Measurements from ENCODE around the gene LRCH4.

DNA sequence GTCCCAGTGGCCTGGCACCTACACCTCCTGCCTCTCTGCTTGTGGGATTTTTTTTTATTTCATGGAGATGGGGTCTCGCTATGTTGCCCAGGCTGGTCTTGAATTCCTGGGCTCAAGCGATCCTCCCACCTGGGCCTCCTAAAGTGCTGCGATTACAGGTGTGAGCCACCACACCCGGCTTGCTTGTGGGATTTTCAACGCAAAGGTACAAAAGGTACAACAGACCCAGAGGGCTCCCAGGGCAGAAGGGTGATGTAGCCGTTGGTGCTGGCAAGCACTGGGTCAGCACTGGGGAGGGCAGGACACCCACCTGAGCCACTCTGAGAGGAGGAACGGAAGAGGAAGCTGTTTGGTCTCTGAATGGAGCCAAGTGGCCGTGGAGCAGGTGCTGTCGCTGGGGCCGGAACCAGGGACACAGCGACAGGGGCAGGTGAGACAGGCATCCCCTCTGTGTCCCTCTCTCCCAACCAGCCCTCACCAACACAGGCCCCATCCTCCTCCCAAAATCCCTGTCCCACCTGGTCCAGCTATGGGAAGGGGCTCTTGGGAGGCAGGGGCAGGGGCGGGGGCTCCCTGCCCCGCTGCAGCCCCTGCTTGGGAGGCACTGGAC lies 9.4 kb downstream of the LRCH4 start:
- TF ChIP-seq CTCF (IDR thresholded peaks at IDR 0.05; ENCODE audit: insufficient read depth, low read length, poor library complexity, severe bottlenecking) = no peak
- TF ChIP-seq EZH2phosphoT487 (conservative IDR thresholded peaks at IDR 0.05; ENCODE audit: low read length) = no peak

Data from SU-DHL-6 (cell line).